HepG2 (cell line): ENCODE data around the gene GSDME. TPM values are rescaled to one million over a fixed set of nuclear protein-coding genes. Genes with fewer than 3 reads are reported as not detected.

Experiments
- ATAC-seq: fragments of 200-7000 bp; cut with Tn5 transposase; 3 replicates; pipeline ENCODE4 v1.9.1; 2020; ENCODE audit warnings: mild to moderate bottlenecking, moderate library complexity
- BruUV-seq: library from RNA; stranded (reverse); fragments of 400-500 nt; replicated peaks from 2 replicates; lab custom pipeline; 2021; lab: Mats Ljungman, UMichigan
- CTCF ChIA-PET: fragments of 300-600 bp; formaldehyde crosslinking; extraction: SDS; loops from one replicate; lab custom pipeline; 2021; ENCODE audit warnings: low total read pairs, inconsistent platforms, low intra/inter-chr PET ratio; lab: Yijun Ruan, JAX
- POLR2A ChIA-PET: fragments of 350-600 bp; sonication (Branson Sonifier 250); formaldehyde crosslinking; loops from one replicate; lab custom pipeline; 2020; ENCODE audit warnings: antibody characterized with exemption, inconsistent platforms; lab: Yijun Ruan, JAX
- DNase-seq: peaks from one replicate; pipeline ENCODE4 v3.0.0-alpha.2; 2015; ENCODE audit warnings: low spot score
- FAIRE-seq: peaks from 3 replicates; lab custom pipeline; 2011; peaks lifted over from hg19 to GRCh38; lab: Jason Lieb, UNC
- H2AFZ ChIP-seq: one replicate; pipeline ENCODE4 v1.6.1; 2011; ENCODE audit warnings: low read length, inconsistent platforms
- H3K27ac ChIP-seq: fragments of 300-600 bp; 3 replicates; pipeline ENCODE4 v1.8.0; 2011; ENCODE audit warnings: mixed run types, mild to moderate bottlenecking, mixed read lengths, low read length, inconsistent platforms; ENCODE audit not compliant: insufficient read depth; ENCODE audit errors: extremely low read length
- H3K27me3 ChIP-seq, 2 experiments: fragments of 200-600 bp in 1 of 2; 2 replicates in 1 of 2; 3 replicates in 1 of 2; pipeline versions ENCODE4 v1.6.0 to v1.8.0; 2011; ENCODE audit warnings: low read length in 2 of 2, mild to moderate bottlenecking in 2 of 2, moderate library complexity in 2 of 2, inconsistent platforms in 1 of 2; ENCODE audit not compliant: insufficient read depth in 2 of 2, control insufficient read depth in 1 of 2
- H3K36me3 ChIP-seq, 2 experiments: fragments of 200-600 bp in 1 of 2; replicated peaks in 1 of 2; 2 replicates in 1 of 2; 3 replicates in 1 of 2; pipeline versions ENCODE4 v1.5.1 to v1.8.0; 2011; ENCODE audit warnings: low read length in 2 of 2, inconsistent platforms in 1 of 2; ENCODE audit not compliant: insufficient read depth in 2 of 2, control insufficient read depth in 1 of 2
- H3K4me1 ChIP-seq: 2 replicates; pipeline ENCODE4 v1.5.1; 2012; ENCODE audit warnings: low read length, inconsistent platforms; ENCODE audit not compliant: insufficient read depth
- H3K4me2 ChIP-seq: 2 replicates; pipeline ENCODE4 v1.6.0; 2011; ENCODE audit warnings: low read depth, low read length, inconsistent platforms
- H3K4me3 ChIP-seq, 3 experiments: fragments of 200-600 bp in 1 of 3; sonication (generic), shearing (Covaris generic) in 1 of 3; replicated peaks in 1 of 3; 2 replicates each; pipeline ENCODE4 v1.5.1; 2011 to 2016; ENCODE audit warnings: low read length in 3 of 3, inconsistent platforms in 2 of 3, low read depth in 2 of 3, mild to moderate bottlenecking in 2 of 3, control low read depth in 1 of 3, mixed read lengths in 1 of 3; ENCODE audit not compliant: insufficient read depth in 1 of 3
- H3K79me2 ChIP-seq: one replicate; pipeline ENCODE4 v1.6.1; 2011; ENCODE audit warnings: low read length, inconsistent platforms; ENCODE audit not compliant: insufficient read depth
- H3K9ac ChIP-seq: 2 replicates; pipeline ENCODE4 v1.6.0; 2011; ENCODE audit warnings: mild to moderate bottlenecking, low read depth, low read length, inconsistent platforms; ENCODE audit not compliant: insufficient read depth
- H3K9me3 ChIP-seq: 2 replicates; pipeline ENCODE4 v1.5.1; 2012; ENCODE audit warnings: mild to moderate bottlenecking, low read length
- H4K20me1 ChIP-seq: 2 replicates; pipeline ENCODE4 v1.6.0; 2011; ENCODE audit warnings: inconsistent platforms, mild to moderate bottlenecking, low read length, moderate library complexity; ENCODE audit not compliant: insufficient read depth
- FUBP1 ChIP-seq: sonication (generic); formaldehyde crosslinking; IDR thresholded peaks from 2 replicates; pipeline ENCODE4 v1.5.1; 2020; ENCODE audit warnings: missing genetic modification reagents, mild to moderate bottlenecking, borderline replicate concordance
- ZNF609 ChIP-seq: sonication (generic); formaldehyde crosslinking; IDR thresholded peaks from 2 replicates; pipeline ENCODE4 v1.4.0; 2020; ENCODE audit warnings: mild to moderate bottlenecking, missing genetic modification reagents, borderline replicate concordance
- ZNF615 ChIP-seq: sonication (generic); formaldehyde crosslinking; IDR thresholded peaks from 2 replicates; pipeline ENCODE4 v1.5.0; 2020; ENCODE audit warnings: mild to moderate bottlenecking, missing genetic modification reagents, borderline replicate concordance
- WGBS: methylation state at CpG from one replicate; pipeline ENCODE4 v1.1.6; 2017; ENCODE audit warnings: low lambda C conversion rate; 5-methylcytosine and 5-hydroxymethylcytosine counted together
- in situ Hi-C: cut with HindIII; loops from 2 replicates; pipeline ENCODE4 v1.10.0; 2017; ENCODE audit warnings: low pct_unique_long_range_greater_than_20kb; ENCODE audit not compliant: extremely low pct_ligation_motif_present
- intact Hi-C: fragments of 100-400 bp; cut with micrococcal nuclease; formaldehyde crosslinking; loops from one replicate; pipeline ENCODE4 v1.10.0; 2022; ENCODE audit not compliant: unreplicated experiment
- polyA plus RNA-seq, 8 experiments: library from polyadenylated mRNA; depleted of rRNA in 3 of 8; stranded (reverse) in 7 of 8; unstranded in 1 of 8; fragments of >200 nt; fragmentation: Illumina TruSeq in 4 of 8; extraction: Trizol in 4 of 8; gene quantifications; 2 replicates each; pipeline versions ENCODE4 v1.2.1 to v1.2.3, GENCODE V29; 2011 to 2016; ENCODE audit warnings: low read depth in 4 of 8, missing spikeins in 1 of 8, mixed read lengths in 1 of 8; ENCODE audit not compliant: insufficient read depth in 1 of 8
- total RNA-seq, 5 experiments: library from RNA; depleted of rRNA; stranded (reverse); fragments of >200 nt; fragmentation: Illumina TruSeq; extraction: Trizol; gene quantifications; 2 replicates each; pipeline ENCODE4 v1.2.3, GENCODE V29; 2016; ENCODE audit warnings: low read depth in 1 of 5

The GSDME gene
- total and polyA plus RNA-seq, 2 of the 13 experiments (the other 11 are each of a cell fraction or from before 2014, with no cell fraction given): 19.2 to 28.2 TPM

GRCh38 chr7:24801883-24802282 lies 44.6 kb upstream of the GSDME start (continued):
- TF ChIP-seq ZNF609 (CRISPR knock-in tag): no peak
- no peak for TF ChIP-seq FUBP1 (CRISPR knock-in tag)

- no peaks in the 10 kb centered on the region for H3K79me2 ChIP-seq
- POLR2A ChIA-PET: no interaction called here
- H3K9me3 ChIP-seq: no peaks in the 10 kb centered on the region
- DNase-seq (no peak), ATAC-seq (no peak), FAIRE-seq (no peak)
- CTCF ChIA-PET: no interaction called here
- H3K9ac ChIP-seq: no peak overlapping the region
- H2AFZ ChIP-seq: no peak overlapping the region
- no peak overlapping the region for H3K4me3 ChIP-seq
- in situ Hi-C loops (no loop called here), intact Hi-C loops (no loop called here)
- no peak for TF ChIP-seq ZNF615 (CRISPR knock-in tag)
- no peaks in the 10 kb centered on the region for H4K20me1 ChIP-seq
- H3K4me2 ChIP-seq: no peak overlapping the region
- H3K27me3 ChIP-seq: no peaks in the 10 kb centered on the region
- no TSS peak for BruUV-seq
- peaks cover 14% of the 10 kb centered on the region for H3K4me1 ChIP-seq
- H3K36me3 ChIP-seq: peaks cover 4 to 21% of the 10 kb centered on the region in 2 experiments; a peak in 4 of 5 replicates
- WGBS: 98% methylated on average over 9 of the region's 9 CpGs
- no peak overlapping the region for H3K27ac ChIP-seq
Observed at GRCh38 chr7:24800667-24801066, 43.4 kb upstream of the GSDME start.
